Activated CD8-positive, alpha-beta T cell treated with anti-CD3 and anti-CD28 coated beads for 36 hours (primary cell): ENCODE data around the gene CELSR1. TPM values are rescaled to one million over a fixed set of nuclear protein-coding genes. Genes with fewer than 3 reads are reported as not detected.

Source experiments
- ATAC-seq: fragments of 200-7000 bp; cut with Tn5 transposase; one replicate; pipeline ENCODE4 v1.10.0; 2021; ENCODE audit warnings: mild to moderate bottlenecking, moderate library complexity
- CTCF ChIA-PET: fragments of 350-600 bp; sonication (Branson Sonifier 250); formaldehyde crosslinking; loops from one replicate; lab custom pipeline; 2021; ENCODE audit warnings: antibody characterized with exemption; lab: Charles Lee
- POLR2A ChIA-PET: fragments of 350-600 bp; sonication (Branson Sonifier 250); formaldehyde crosslinking; loops from one replicate; lab custom pipeline; 2021; ENCODE audit warnings: antibody characterized with exemption; lab: Charles Lee
- DNase-seq: peaks from one replicate; pipeline ENCODE4 v3.0.0-alpha.2; 2020
- H3K27ac Mint-ChIP-seq: one replicate; pipeline ENCODE4 v1.8.0; 2021; ENCODE audit warnings: mild to moderate bottlenecking, mixed read lengths
- H3K27me3 Mint-ChIP-seq: one replicate; pipeline ENCODE4 v1.8.0; 2021; ENCODE audit warnings: mixed read lengths
- H3K36me3 Mint-ChIP-seq: one replicate; pipeline ENCODE4 v1.8.0; 2021; ENCODE audit warnings: low read depth, mixed read lengths
- H3K4me1 Mint-ChIP-seq: one replicate; pipeline ENCODE4 v1.8.0; 2021; ENCODE audit warnings: low read depth, mixed read lengths
- H3K4me3 Mint-ChIP-seq: one replicate; pipeline ENCODE4 v1.8.0; 2021; ENCODE audit warnings: mild to moderate bottlenecking, moderate library complexity, mixed read lengths
- H3K9me3 Mint-ChIP-seq: one replicate; pipeline ENCODE4 v1.8.0; 2021; ENCODE audit warnings: mixed read lengths
- intact Hi-C: fragments of 100-400 bp; cut with micrococcal nuclease; formaldehyde crosslinking; loops from one replicate; pipeline ENCODE4 v1.10.0; 2022
- total RNA-seq, 2 experiments: library from RNA; stranded (reverse); gene quantifications; one replicate each; pipeline ENCODE4 v1.2.3, GENCODE V29; 2021
- TF ChIP-seq, protein P1 (sequence below): fragments of 200-600 bp; IDR thresholded peaks from one replicate; pipeline ENCODE4 v1.8.0; 2022; ENCODE audit warnings: antibody characterized with exemption, mild to moderate bottlenecking

Gene CELSR1
- total RNA-seq, 2 experiments from 2014 or later, result 0.25 to 0.36 TPM

DNA sequence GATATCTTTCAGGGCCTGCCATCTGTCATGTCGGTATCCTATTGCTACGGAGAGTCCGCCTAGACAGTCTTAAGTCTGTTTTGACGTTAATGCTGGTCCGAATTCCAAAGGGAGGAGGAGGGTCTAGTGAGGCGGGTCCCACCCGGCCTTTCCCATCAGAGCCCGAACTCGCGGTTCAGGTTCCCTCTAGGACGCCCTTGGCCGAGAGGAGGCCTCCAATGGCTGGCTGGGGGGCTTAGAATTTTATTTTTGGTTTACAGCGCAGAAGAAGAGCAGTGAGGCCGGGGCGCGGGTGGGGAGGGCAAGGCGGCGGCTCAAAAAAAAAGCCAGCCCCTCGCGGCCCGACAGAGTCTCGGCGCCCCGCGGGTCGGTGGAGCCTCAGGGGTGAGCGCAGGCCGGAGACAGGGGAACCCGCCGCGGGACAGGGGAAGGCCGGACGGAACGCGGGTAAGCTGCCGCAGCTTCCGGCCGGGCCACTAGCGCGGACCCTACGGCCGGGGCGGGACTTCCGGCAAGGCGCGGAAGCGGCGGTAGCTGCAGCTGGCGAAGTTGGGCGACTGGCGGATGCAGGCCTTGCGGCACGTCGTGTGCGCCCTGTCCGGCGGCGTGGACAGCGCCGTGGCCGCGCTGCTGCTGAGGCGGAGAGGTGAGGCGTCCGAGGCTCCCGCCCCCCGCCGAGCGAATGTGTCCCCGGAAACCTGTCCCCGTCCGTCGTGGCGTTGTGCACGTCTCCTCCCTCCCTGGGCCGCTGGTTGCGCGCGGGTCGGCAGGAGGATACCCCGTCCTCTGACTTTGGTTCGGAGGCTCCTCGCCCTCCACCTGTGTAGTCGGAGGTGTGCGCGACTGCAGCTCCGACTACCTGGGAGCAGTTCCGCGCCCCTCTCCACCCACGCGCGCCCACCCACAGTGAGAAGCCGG, 202.0 kb downstream of the CELSR1 start, which contains the start of gene TRMU:
TRMU (plus strand) TSS at position 514 of the 918 bp plus-strand sequence; CDS start at position 565, 51 bp downstream.
- ChIA-PET CTCF (interaction anchor here (1.1 to 2.6 kb wide), 6 partner anchors 18 to 329 kb away, joined by 3 to 9 read pairs (median 5); no protein-coding TSS in a partner anchor), POLR2A (interaction anchor here (0.6 to 1.7 kb wide), 6 partner anchors 14 to 186 kb away, joined by 3 to 5 read pairs (median 3); partner anchors contain the start of genes GTSE1 and TTC38)
- Mint-ChIP-seq H3K27ac (peak within 1 kb of the TSS; percentile 92), H3K4me1 (peaks cover 32% of the 10 kb centered on the region), H3K27me3 (no peaks in the 10 kb centered on the region), H3K9me3 (no peaks in the 10 kb centered on the region), H3K36me3 (peaks cover 42% of the 10 kb centered on the region), H3K4me3 (peak within 1 kb of the TSS; percentile 98)
- intact Hi-C loops, result no loop called here
- TF ChIP-seq, protein P1, sequence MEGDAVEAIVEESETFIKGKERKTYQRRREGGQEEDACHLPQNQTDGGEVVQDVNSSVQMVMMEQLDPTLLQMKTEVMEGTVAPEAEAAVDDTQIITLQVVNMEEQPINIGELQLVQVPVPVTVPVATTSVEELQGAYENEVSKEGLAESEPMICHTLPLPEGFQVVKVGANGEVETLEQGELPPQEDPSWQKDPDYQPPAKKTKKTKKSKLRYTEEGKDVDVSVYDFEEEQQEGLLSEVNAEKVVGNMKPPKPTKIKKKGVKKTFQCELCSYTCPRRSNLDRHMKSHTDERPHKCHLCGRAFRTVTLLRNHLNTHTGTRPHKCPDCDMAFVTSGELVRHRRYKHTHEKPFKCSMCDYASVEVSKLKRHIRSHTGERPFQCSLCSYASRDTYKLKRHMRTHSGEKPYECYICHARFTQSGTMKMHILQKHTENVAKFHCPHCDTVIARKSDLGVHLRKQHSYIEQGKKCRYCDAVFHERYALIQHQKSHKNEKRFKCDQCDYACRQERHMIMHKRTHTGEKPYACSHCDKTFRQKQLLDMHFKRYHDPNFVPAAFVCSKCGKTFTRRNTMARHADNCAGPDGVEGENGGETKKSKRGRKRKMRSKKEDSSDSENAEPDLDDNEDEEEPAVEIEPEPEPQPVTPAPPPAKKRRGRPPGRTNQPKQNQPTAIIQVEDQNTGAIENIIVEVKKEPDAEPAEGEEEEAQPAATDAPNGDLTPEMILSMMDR, result no peak
- DNase-seq, result peak; percentile 79
- peak; percentile 90 for ATAC-seq

DNA sequence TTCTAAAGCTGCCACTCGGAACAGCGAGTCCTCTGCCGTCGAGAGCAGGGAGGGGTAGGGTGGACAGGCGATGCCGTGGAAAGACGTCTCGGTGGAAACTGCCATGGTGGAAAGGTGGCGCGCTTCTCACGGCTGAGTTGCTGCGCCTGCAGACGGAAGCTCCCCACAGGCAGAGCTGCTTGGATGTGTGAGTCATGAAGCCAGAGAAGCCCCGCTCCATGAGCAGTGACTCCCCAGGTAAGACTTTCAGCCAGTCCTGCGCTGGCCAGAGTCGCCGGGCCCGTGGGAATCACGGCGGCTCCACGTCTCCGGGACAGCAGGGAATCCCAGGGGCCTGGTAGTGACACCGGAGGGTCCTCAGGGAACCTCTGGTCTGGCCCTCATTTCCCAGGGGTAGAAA, 205.9 kb downstream of the CELSR1 start:
- Mint-ChIP-seq H3K36me3 (peaks cover 24% of the 10 kb centered on the region), H3K27ac (no peak overlapping the region), H3K27me3 (no peaks in the 10 kb centered on the region), H3K4me1 (peaks cover 7% of the 10 kb centered on the region), H3K9me3 (no peaks in the 10 kb centered on the region), H3K4me3 (no peak overlapping the region)
- DNase-seq, result no peak
- CTCF ChIA-PET, result interaction anchor here (0.8 kb wide), 2 partner anchors 8 to 210 kb away, joined by 3 read pairs; no protein-coding TSS in a partner anchor
- intact Hi-C loops, result no loop called here
- TF ChIP-seq, protein P1, result no peak
- no peak for ATAC-seq
- POLR2A ChIA-PET, result no interaction called here

DNA sequence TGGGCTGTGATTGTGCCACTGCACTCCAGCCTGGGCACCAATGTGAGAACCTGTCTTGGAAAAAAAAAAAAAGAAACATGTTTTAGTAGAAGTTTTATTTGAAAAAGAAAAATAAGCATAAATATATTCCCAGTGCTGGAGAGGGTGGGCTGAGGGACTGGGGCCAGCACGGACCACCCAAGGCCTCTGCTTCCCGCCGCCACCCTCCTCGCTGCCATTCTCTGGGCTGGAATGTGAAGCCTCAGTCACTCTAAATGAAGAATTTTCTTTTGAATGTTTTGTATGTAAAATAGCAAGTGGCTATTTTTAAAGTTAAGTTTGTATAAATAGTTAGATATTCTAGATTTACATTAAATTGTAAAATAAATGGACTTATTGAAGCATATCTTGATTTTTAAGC, 207.0 kb downstream of the CELSR1 start:
- no peak overlapping the region for H3K27ac Mint-ChIP-seq
- no peaks in the 10 kb centered on the region for H3K9me3 Mint-ChIP-seq
- ChIA-PET CTCF (interaction anchor here (0.6 to 1.7 kb wide), 4 partner anchors 8 to 233 kb away, joined by 3 to 4 read pairs (median 3); no protein-coding TSS in a partner anchor), POLR2A (no interaction called here)
- H3K4me1 Mint-ChIP-seq, result peaks cover 6% of the 10 kb centered on the region
- intact Hi-C loops, result no loop called here
- ATAC-seq, result no peak
- H3K36me3 Mint-ChIP-seq, result peaks cover 25% of the 10 kb centered on the region
- no peak for DNase-seq
- H3K27me3 Mint-ChIP-seq, result no peaks in the 10 kb centered on the region
- TF ChIP-seq, protein P1, result no peak
- H3K4me3 Mint-ChIP-seq, result no peak overlapping the region

DNA sequence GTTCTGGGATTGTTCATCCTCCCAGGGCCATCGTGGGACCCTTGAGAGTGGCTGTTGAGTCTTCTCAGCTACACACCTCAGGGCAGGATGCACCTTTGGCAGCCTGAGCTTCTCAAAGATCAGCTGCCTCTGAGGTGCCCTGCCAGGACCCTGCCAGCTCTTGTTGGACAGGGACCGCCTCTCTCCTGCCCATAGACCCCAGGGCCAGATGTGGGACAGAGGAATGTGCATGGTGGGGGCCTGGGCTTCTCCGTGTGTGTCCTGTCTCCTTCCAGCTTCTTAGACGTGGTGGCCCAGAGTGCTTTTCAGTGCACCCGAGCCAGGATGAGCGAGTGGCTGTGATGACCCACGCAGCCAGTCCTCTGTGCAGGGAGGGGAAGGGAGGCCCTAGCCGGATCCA, 207.8 kb downstream of the CELSR1 start:
- TF ChIP-seq, protein P1, result no peak

More for the DNA sequence above, 207.8 kb downstream of the CELSR1 start:
- ChIA-PET POLR2A (no interaction called here), CTCF (interaction anchor here (1.0 to 1.7 kb wide), 4 partner anchors 15 to 234 kb away, joined by 3 to 4 read pairs (median 3); no protein-coding TSS in a partner anchor)
- Mint-ChIP-seq H3K9me3 (no peaks in the 10 kb centered on the region), H3K27ac (no peak overlapping the region), H3K4me1 (peaks cover 3% of the 10 kb centered on the region), H3K4me3 (no peak overlapping the region), H3K36me3 (peaks cover 25% of the 10 kb centered on the region), H3K27me3 (no peaks in the 10 kb centered on the region)
- intact Hi-C loops, result no loop called here
- DNase-seq (no peak), ATAC-seq (no peak)
